HepG2 (cell line): ENCODE results near the gene VWA3A. TPM values are rescaled to one million over a fixed set of nuclear protein-coding genes. Genes with fewer than 3 reads are reported as not detected.

ENCODE experiments used
- BRD4 ChIP-seq: sonication (generic); formaldehyde crosslinking; IDR thresholded peaks from 2 replicates; pipeline ENCODE4 v1.4.0; 2020; ENCODE audit warnings: missing genetic modification reagents
- HDAC1 ChIP-seq: sonication (generic); formaldehyde crosslinking; IDR thresholded peaks from 2 replicates; pipeline ENCODE4 v1.5.1; 2020; ENCODE audit warnings: mild to moderate bottlenecking, missing genetic modification reagents
- HDAC6 ChIP-seq: fragments of 200-600 bp; sonication (generic); IDR thresholded peaks from 2 replicates; pipeline ENCODE4 v1.7.0; 2017; ENCODE audit warnings: mild to moderate bottlenecking, antibody characterized with exemption, low read length, low read depth
- NFE2L1 ChIP-seq: sonication (generic); formaldehyde crosslinking; IDR thresholded peaks from 2 replicates; pipeline ENCODE4 v1.4.0; 2020; ENCODE audit warnings: missing genetic modification reagents, mild to moderate bottlenecking, borderline replicate concordance
- NFYB ChIP-seq: sonication (generic); formaldehyde crosslinking; IDR thresholded peaks from 2 replicates; pipeline ENCODE4 v1.4.0; 2020; ENCODE audit warnings: missing genetic modification reagents
- SMC3 ChIP-seq: IDR thresholded peaks from 2 replicates; pipeline ENCODE4 v1.6.1; 2011; ENCODE audit warnings: low read length, improper control_type of control experiment
- TGIF2 ChIP-seq: IDR thresholded peaks from 2 replicates; pipeline ENCODE4 v1.6.1; 2016; ENCODE audit warnings: control low read depth, missing compliant biosample characterization
- TMF1 ChIP-seq: sonication (generic); formaldehyde crosslinking; IDR thresholded peaks from 2 replicates; pipeline ENCODE4 v1.8.1; 2022; ENCODE audit warnings: low read depth, missing genetic modification reagents
- ZBTB37 ChIP-seq: sonication (generic); formaldehyde crosslinking; IDR thresholded peaks from 2 replicates; pipeline ENCODE4 v1.4.0; 2020; ENCODE audit warnings: mild to moderate bottlenecking, missing genetic modification reagents
- ZBTB7A ChIP-seq: sonication (generic); formaldehyde crosslinking; IDR thresholded peaks from 2 replicates; pipeline ENCODE4 v1.8.0; 2022; ENCODE audit warnings: mild to moderate bottlenecking, missing genetic modification reagents
- ZFP36L2 ChIP-seq: sonication (generic); formaldehyde crosslinking; IDR thresholded peaks from 2 replicates; pipeline ENCODE4 v1.4.0; 2020; ENCODE audit warnings: missing genetic modification reagents
- ZNF615 ChIP-seq: sonication (generic); formaldehyde crosslinking; IDR thresholded peaks from 2 replicates; pipeline ENCODE4 v1.5.0; 2020; ENCODE audit warnings: mild to moderate bottlenecking, missing genetic modification reagents, borderline replicate concordance
- polyA plus RNA-seq, 8 experiments: library from polyadenylated mRNA; depleted of rRNA in 3 of 8; stranded (reverse) in 7 of 8; unstranded in 1 of 8; fragments of >200 nt; fragmentation: Illumina TruSeq in 4 of 8; extraction: Trizol in 4 of 8; gene quantifications; 2 replicates each; pipeline versions ENCODE4 v1.2.1 to v1.2.3, GENCODE V29; 2011 to 2016; ENCODE audit warnings: low read depth in 4 of 8, missing spikeins in 1 of 8, mixed read lengths in 1 of 8; ENCODE audit not compliant: insufficient read depth in 1 of 8
- total RNA-seq, 5 experiments: library from RNA; depleted of rRNA; stranded (reverse); fragments of >200 nt; fragmentation: Illumina TruSeq; extraction: Trizol; gene quantifications; 2 replicates each; pipeline ENCODE4 v1.2.3, GENCODE V29; 2016; ENCODE audit warnings: low read depth in 1 of 5
- TF ChIP-seq, protein P1 (sequence below): sonication (generic); formaldehyde crosslinking; IDR thresholded peaks from 2 replicates; pipeline ENCODE4 v1.8.1; 2023; ENCODE audit warnings: mild to moderate bottlenecking, missing genetic modification reagents
- TF ChIP-seq, protein P2 (sequence below): sonication (generic); formaldehyde crosslinking; IDR thresholded peaks from 2 replicates; pipeline ENCODE4 v1.8.1; 2023; ENCODE audit warnings: missing genetic modification reagents, inconsistent platforms, borderline replicate concordance
- TF ChIP-seq, protein P3 (sequence below): sonication (generic); formaldehyde crosslinking; IDR thresholded peaks from 2 replicates; pipeline ENCODE4 v1.4.0; 2020; ENCODE audit warnings: missing genetic modification reagents, mild to moderate bottlenecking, borderline replicate concordance
- TF ChIP-seq, protein P4 (sequence below): IDR thresholded peaks from 2 replicates; pipeline ENCODE4 v1.6.1; 2016; ENCODE audit warnings: low read depth, control low read depth

The VWA3A gene
- total and polyA plus RNA-seq, 2 of the 13 experiments (the other 11 are each of a cell fraction or from before 2014, with no cell fraction given) = 0.03 to 0.07 TPM

DNA sequence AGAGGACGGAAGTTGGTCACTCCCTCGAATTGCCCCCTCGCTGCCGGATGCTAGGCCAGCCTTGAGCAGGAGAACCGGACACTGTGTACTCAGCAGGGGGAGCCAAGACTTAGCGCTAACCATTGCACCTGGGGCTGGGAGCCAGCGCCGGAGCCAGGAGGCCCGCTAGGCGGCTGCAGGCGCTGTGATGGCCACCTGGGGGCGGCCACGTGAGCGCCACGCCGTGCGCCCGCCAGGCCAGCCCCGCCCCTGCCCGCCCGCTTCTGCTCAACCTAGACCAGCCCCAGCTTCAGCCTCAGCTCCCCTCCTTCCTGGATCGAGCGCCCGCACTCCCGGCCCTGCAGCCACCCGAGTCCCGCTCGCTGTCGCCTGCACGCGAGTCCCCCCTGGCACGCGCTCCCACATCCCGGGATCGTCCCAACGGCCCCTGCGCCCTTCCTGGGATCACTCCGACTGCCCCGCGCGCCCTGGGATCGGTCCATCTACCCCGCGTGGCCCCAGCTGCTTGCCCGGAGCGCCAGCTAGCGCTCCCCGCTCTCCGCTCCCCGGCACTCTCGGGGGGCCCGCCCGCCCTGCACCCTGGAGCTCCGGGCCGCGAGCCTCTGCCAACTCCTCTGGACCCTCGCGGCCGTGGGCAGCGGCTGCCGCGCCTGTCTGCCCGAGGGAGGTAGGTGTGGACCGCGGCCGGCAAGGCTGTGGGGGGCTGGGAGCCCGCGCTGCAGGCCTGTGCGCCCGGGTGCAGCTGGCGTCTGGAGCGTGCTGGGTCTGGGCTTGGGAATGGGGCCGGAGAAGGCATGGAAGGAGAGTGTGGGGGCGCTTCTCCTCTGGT is 113.9 kb downstream of the VWA3A start, which contains the start of gene EEF2K (continued):
- TF ChIP-seq NFE2L1 (CRISPR knock-in tag) = peak; percentile 49; the same call in 1 of the 2 replicates
- TF ChIP-seq NFYB (CRISPR knock-in tag) = peak; percentile 55
- peak; percentile 78; the same call in 1 of the 2 replicates for TF ChIP-seq ZNF615
- TF ChIP-seq, protein P1, sequence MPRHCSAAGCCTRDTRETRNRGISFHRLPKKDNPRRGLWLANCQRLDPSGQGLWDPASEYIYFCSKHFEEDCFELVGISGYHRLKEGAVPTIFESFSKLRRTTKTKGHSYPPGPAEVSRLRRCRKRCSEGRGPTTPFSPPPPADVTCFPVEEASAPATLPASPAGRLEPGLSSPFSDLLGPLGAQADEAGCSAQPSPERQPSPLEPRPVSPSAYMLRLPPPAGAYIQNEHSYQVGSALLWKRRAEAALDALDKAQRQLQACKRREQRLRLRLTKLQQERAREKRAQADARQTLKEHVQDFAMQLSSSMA (CRISPR knock-in tag) = 0 out of 2 replicates have a peak, but pooled peaks have one; percentile 91
- peak; percentile 96 for TF ChIP-seq TGIF2 (CRISPR knock-in tag)
- TF ChIP-seq, protein P2, sequence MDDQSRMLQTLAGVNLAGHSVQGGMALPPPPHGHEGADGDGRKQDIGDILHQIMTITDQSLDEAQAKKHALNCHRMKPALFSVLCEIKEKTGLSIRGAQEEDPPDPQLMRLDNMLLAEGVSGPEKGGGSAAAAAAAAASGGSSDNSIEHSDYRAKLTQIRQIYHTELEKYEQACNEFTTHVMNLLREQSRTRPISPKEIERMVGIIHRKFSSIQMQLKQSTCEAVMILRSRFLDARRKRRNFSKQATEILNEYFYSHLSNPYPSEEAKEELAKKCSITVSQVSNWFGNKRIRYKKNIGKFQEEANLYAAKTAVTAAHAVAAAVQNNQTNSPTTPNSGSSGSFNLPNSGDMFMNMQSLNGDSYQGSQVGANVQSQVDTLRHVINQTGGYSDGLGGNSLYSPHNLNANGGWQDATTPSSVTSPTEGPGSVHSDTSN (CRISPR knock-in tag) = peak; percentile 76; the same call in 1 of the 2 replicates
- no peak for TF ChIP-seq ZFP36L2 (CRISPR knock-in tag)
- peak; percentile 76 for TF ChIP-seq ZBTB7A (CRISPR knock-in tag)
- peak; percentile 69; the same call in 1 of the 2 replicates for TF ChIP-seq TMF1
- TF ChIP-seq, protein P3, sequence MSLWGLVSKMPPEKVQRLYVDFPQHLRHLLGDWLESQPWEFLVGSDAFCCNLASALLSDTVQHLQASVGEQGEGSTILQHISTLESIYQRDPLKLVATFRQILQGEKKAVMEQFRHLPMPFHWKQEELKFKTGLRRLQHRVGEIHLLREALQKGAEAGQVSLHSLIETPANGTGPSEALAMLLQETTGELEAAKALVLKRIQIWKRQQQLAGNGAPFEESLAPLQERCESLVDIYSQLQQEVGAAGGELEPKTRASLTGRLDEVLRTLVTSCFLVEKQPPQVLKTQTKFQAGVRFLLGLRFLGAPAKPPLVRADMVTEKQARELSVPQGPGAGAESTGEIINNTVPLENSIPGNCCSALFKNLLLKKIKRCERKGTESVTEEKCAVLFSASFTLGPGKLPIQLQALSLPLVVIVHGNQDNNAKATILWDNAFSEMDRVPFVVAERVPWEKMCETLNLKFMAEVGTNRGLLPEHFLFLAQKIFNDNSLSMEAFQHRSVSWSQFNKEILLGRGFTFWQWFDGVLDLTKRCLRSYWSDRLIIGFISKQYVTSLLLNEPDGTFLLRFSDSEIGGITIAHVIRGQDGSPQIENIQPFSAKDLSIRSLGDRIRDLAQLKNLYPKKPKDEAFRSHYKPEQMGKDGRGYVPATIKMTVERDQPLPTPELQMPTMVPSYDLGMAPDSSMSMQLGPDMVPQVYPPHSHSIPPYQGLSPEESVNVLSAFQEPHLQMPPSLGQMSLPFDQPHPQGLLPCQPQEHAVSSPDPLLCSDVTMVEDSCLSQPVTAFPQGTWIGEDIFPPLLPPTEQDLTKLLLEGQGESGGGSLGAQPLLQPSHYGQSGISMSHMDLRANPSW (CRISPR knock-in tag) = peak; percentile 99
- TF ChIP-seq ZBTB37 = 0 out of 2 replicates have a peak, but pooled peaks have one; percentile 59
- TF ChIP-seq HDAC6 = no peak
- peak; percentile 69 for TF ChIP-seq HDAC1
- TF ChIP-seq SMC3 = peak; percentile 23; the same call in 1 of the 2 replicates
- peak; percentile 80 for TF ChIP-seq BRD4 (CRISPR knock-in tag)
- TF ChIP-seq, protein P4, sequence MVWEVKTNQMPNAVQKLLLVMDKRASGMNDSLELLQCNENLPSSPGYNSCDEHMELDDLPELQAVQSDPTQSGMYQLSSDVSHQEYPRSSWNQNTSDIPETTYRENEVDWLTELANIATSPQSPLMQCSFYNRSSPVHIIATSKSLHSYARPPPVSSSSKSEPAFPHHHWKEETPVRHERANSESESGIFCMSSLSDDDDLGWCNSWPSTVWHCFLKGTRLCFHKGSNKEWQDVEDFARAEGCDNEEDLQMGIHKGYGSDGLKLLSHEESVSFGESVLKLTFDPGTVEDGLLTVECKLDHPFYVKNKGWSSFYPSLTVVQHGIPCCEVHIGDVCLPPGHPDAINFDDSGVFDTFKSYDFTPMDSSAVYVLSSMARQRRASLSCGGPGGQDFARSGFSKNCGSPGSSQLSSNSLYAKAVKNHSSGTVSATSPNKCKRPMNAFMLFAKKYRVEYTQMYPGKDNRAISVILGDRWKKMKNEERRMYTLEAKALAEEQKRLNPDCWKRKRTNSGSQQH (CRISPR knock-in tag) = peak; percentile 80; the same call in 1 of the 2 replicates
